Pancreas (tissue), 10 donors: Measurements from ENCODE around the gene GPATCH2L. TPM values are rescaled to one million over a fixed set of nuclear protein-coding genes. Genes with fewer than 3 reads are reported as not detected.

Experiments
- ATAC-seq, 4 donors: fragments of 200-7000 bp; cut with Tn5 transposase; one replicate each; pipeline versions ENCODE4 v1.8.0 to v1.9.1; 2020; ENCODE audit warnings: mild to moderate bottlenecking in 4 of 4, moderate library complexity in 4 of 4
- DNase-seq, 6 donors: peaks; one replicate each; pipeline ENCODE4 v3.0.0-alpha.2; 2020
- FAIRE-seq: peaks from 2 replicates; lab custom pipeline; 2012; peaks lifted over from hg19 to GRCh38; lab: Jason Lieb, UNC
- H3K27ac ChIP-seq, 4 donors: fragments of 200-600 bp; sonication (generic); 1 replicate in 3 of 4; 2 replicates in 1 of 4; pipeline versions ENCODE4 v1.5.0 to v1.8.0; 2020
- H3K27me3 ChIP-seq, 4 donors: fragments of 200-600 bp; one replicate each; pipeline ENCODE4 v1.8.0; 2021
- H3K36me3 ChIP-seq, 3 donors: fragments of 200-600 bp; sonication (generic) in 1 of 3; one replicate each; pipeline versions ENCODE4 v1.5.0 to v1.8.0; 2020 to 2021
- H3K4me1 ChIP-seq, 3 donors: fragments of 200-600 bp; one replicate each; pipeline ENCODE4 v1.8.0; 2021
- H3K4me3 ChIP-seq, 4 donors: fragments of 200-600 bp; sonication (generic) in 2 of 4; one replicate each; pipeline versions ENCODE4 v1.5.0 to v1.8.0; 2020 to 2021
- H3K9me3 ChIP-seq, 4 donors: fragments of 200-600 bp; one replicate each; pipeline ENCODE4 v1.8.0; 2021
- CTCF ChIP-seq, 4 donors: fragments of 200-600 bp; sonication (generic) in 3 of 4; IDR thresholded peaks; one replicate each; pipeline versions ENCODE4 v1.5.0 to v1.8.0; 2021; ENCODE audit warnings: antibody characterized with exemption in 4 of 4
- WGBS, 2 donors: extraction: QIAGEN DNeasy Blood & Tissue Kit; methylation state at CpG; one replicate each; pipeline ENCODE4 v1.1.7; 2013; 5-methylcytosine and 5-hydroxymethylcytosine counted together
- intact Hi-C, 3 donors: fragments of 100-400 bp; cut with DNase I; formaldehyde crosslinking; loops; one replicate each; pipeline versions ENCODE4 v1.11.1 to v1.14.2; 2022
- polyA plus RNA-seq, 2 donors: library from polyadenylated mRNA; stranded (reverse); fragments of 200-250 nt; gene quantifications; one replicate each; pipeline ENCODE4 v1.2.3, GENCODE V29; 2013
- total RNA-seq, 6 donors: library from RNA; stranded (reverse); fragmentation: NEBNext Ultra II Directional in 4 of 6; extraction: Animal tissue kit (Norgen Biotek cat#: 25700) in 4 of 6; gene quantifications; one replicate each; pipeline versions ENCODE4 v1.2.1 to v1.2.4, GENCODE V29; 2021 to 2023
- donor health status: healthy with polysubstance abuse.
- donor health status: DM: no; HTN: no; CAD: no; lungs with moderate emphysema.
- donor health status: DM: no; HTN: no; CAD: no.
- donor health status: control.
- donor health status: control.
- donor health status: Bipolar disorder and iron deficiency.
- donor health status: DM: yes; HTN: yes; CAD: no.
- donor health status: DM: no; HTN: no; CAD: no.
- donor health status: DM: no; HTN: no; CAD: no.
- donor health status: DM: yes; HTN: yes; CAD: no.

GPATCH2L gene
- total and polyA plus RNA-seq, 8 donors: 3.0 to 29.7 (median 16.7) TPM

- intact Hi-C loops: no loop called here
- ATAC-seq (no peak), DNase-seq (no peak), FAIRE-seq (no peak)
- Histone ChIP-seq H3K4me1 (peaks cover 0 to under 1% (median 0%) of the 10 kb centered on the region in 3 donors), H3K27me3 (peaks cover 0 to 15% (median 3%) of the 10 kb centered on the region in 4 donors), H3K9me3 (no peaks in the 10 kb centered on the region), H3K27ac (no peak overlapping the region), H3K4me3 (no peak overlapping the region), H3K36me3 (no peaks in the 10 kb centered on the region)
- no peak for TF ChIP-seq CTCF (IDR thresholded peaks at IDR 0.05)
- WGBS, 2 donors: 44 to 49% methylated on average over 2 of the region's 2 CpGs
Measured at GRCh38 chr14:76143642-76144041, 8.1 kb upstream of the GPATCH2L start.

- H3K27ac ChIP-seq: no peak overlapping the region
- ATAC-seq: no peak
- H3K36me3 ChIP-seq: no peaks in the 10 kb centered on the region
- DNase-seq: no peak
- no peaks in the 10 kb centered on the region for H3K9me3 ChIP-seq
- no peak for TF ChIP-seq CTCF (IDR thresholded peaks at IDR 0.05)
- no peaks in the 10 kb centered on the region for H3K27me3 ChIP-seq
- FAIRE-seq: no peak
- H3K4me1 ChIP-seq: no peaks in the 10 kb centered on the region
- intact Hi-C loops: no loop called here
- H3K4me3 ChIP-seq: no peak overlapping the region
Measured at GRCh38 chr14:76146976-76147375, 4.7 kb upstream of the GPATCH2L start.

- FAIRE-seq (no peak), DNase-seq (no peak), ATAC-seq (no peak)
- peaks cover 7 to 12% (median 9%) of the 10 kb centered on the region in 3 donors for H3K4me1 ChIP-seq
- H3K27ac ChIP-seq: no peak overlapping the region
- intact Hi-C loops: no loop called here
- WGBS, 2 donors: 67 to 76% methylated on average over 2 of the region's 2 CpGs
- no peaks in the 10 kb centered on the region for H3K36me3 ChIP-seq
- H3K4me3 ChIP-seq: no peak overlapping the region
- no peaks in the 10 kb centered on the region for H3K9me3 ChIP-seq
- no peak for TF ChIP-seq CTCF (IDR thresholded peaks at IDR 0.05)
- H3K27me3 ChIP-seq: no peaks in the 10 kb centered on the region
Measured at GRCh38 chr14:76149196-76149595, 2.5 kb upstream of the GPATCH2L start.

GRCh38 chr14:76152333-76152681 lies 585 bp downstream of the GPATCH2L start:
- Histone ChIP-seq H3K4me1 (peaks cover 9 to 29% (median 18%) of the 10 kb centered on the region in 3 donors), H3K9me3 (no peaks in the 10 kb centered on the region), H3K27me3 (no peaks in the 10 kb centered on the region), H3K27ac (peak overlapping the region in 3 of 4 donors; percentile 58 to 74 (median 70)), H3K4me3 (peak overlapping the region; percentile 84 to 100 (median 88)), H3K36me3 (no peaks in the 10 kb centered on the region)
- FAIRE-seq (no peak), DNase-seq (peak; percentile 19 to 66 (median 42)), ATAC-seq (peak; percentile 51 to 86 (median 68))
- 0 to 1% methylated on average over 17 of the region's 17 CpGs for WGBS, 2 donors
- no peak for TF ChIP-seq CTCF (IDR thresholded peaks at IDR 0.05)
- intact Hi-C loops: no loop called here

- Histone ChIP-seq H3K27me3 (no peaks in the 10 kb centered on the region), H3K4me1 (peaks cover 15 to 32% (median 18%) of the 10 kb centered on the region in 3 donors), H3K4me3 (no peak overlapping the region), H3K36me3 (no peaks in the 10 kb centered on the region), H3K9me3 (no peaks in the 10 kb centered on the region), H3K27ac (no peak overlapping the region)
- no peak for TF ChIP-seq CTCF (IDR thresholded peaks at IDR 0.05)
- DNase-seq (no peak), FAIRE-seq (no peak), ATAC-seq (no peak)
- intact Hi-C loops: no loop called here
- 72 to 75% methylated on average over 1 of the region's 1 CpG for WGBS, 2 donors
Measured at GRCh38 chr14:76153919-76154318, 2.2 kb downstream of the GPATCH2L start.
